Liver (tissue), 3 donors: ENCODE measurements around the gene LY6G6F.

Experiments
- EGR1 ChIP-seq, 2 donors: IDR thresholded peaks; 2 replicates each; pipeline ENCODE4 v1.6.1; 2016 to 2018; ENCODE audit warnings: antibody characterized with exemption in 2 of 2, low read depth in 2 of 2
- GABPA ChIP-seq, 2 donors: IDR thresholded peaks in 1 of 2; conservative IDR thresholded peaks in 1 of 2; 2 replicates each; pipeline ENCODE4 v1.6.1; 2016; ENCODE audit warnings: antibody characterized with exemption in 2 of 2, mild to moderate bottlenecking in 1 of 2, moderate library complexity in 1 of 2
- RAD21 ChIP-seq, 2 donors: IDR thresholded peaks; 2 replicates each; pipeline ENCODE4 v1.6.1; 2016; ENCODE audit warnings: antibody characterized with exemption in 2 of 2, mild to moderate bottlenecking in 2 of 2
- SP1 ChIP-seq: IDR thresholded peaks from 2 replicates; pipeline ENCODE4 v1.6.1; 2018; ENCODE audit warnings: antibody characterized with exemption, mild to moderate bottlenecking
- TAF1 ChIP-seq: conservative IDR thresholded peaks from 2 replicates; pipeline ENCODE4 v1.6.1; 2016; ENCODE audit warnings: antibody characterized with exemption, mild to moderate bottlenecking
- YY1 ChIP-seq: IDR thresholded peaks from 2 replicates; pipeline ENCODE4 v1.6.1; 2016; ENCODE audit warnings: antibody characterized with exemption, mild to moderate bottlenecking
- TF ChIP-seq, protein P1 (sequence below): fragments of 150-350 bp; IDR thresholded peaks from 2 replicates; pipeline ENCODE4 v1.5.1; 2017; ENCODE audit warnings: improper control_type of control experiment, low read depth, low read length; ENCODE audit not compliant: missing input control
- TF ChIP-seq, protein P2 (sequence below): IDR thresholded peaks from 2 replicates; pipeline ENCODE4 v1.6.1; 2016; ENCODE audit warnings: antibody characterized with exemption
- TF ChIP-seq, protein P3 (sequence below): IDR thresholded peaks from 2 replicates; pipeline ENCODE4 v1.6.1; 2016; ENCODE audit warnings: antibody characterized with exemption, mild to moderate bottlenecking
- TF ChIP-seq, protein P4 (sequence below): IDR thresholded peaks from 2 replicates; pipeline ENCODE4 v1.6.1; 2016; ENCODE audit warnings: antibody characterized with exemption
- donor health status: healthy.
- donor health status: healthy.

DNA sequence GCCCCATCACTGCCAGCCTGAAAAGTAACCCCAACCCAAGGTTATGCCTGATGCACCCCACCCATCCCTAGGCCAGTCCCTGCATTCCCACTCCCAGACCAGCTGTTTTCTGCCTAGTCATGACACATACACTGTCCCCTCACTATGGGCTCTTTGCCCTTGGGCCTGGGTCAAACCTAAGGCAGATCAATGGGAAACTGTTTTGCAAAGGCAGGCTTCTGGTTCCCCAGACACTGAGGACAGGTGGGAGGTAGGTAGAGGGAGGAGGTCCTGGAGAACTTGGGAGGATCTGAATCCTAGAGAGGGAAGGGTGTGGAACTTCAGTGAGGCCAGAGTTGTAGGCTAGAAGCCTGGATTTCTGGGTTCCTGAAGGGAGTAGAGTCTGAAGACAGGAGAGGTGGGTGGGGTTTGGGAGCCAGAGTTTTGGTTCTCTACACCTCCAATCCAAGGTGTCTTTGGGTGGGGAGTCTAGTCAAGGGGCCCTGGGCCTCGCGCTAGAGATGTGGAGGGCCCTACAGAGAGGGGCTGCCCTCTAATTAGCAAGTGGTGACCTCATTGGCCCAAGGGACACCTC is 27.7 kb downstream of the LY6G6F start:
- TF ChIP-seq, protein P1, sequence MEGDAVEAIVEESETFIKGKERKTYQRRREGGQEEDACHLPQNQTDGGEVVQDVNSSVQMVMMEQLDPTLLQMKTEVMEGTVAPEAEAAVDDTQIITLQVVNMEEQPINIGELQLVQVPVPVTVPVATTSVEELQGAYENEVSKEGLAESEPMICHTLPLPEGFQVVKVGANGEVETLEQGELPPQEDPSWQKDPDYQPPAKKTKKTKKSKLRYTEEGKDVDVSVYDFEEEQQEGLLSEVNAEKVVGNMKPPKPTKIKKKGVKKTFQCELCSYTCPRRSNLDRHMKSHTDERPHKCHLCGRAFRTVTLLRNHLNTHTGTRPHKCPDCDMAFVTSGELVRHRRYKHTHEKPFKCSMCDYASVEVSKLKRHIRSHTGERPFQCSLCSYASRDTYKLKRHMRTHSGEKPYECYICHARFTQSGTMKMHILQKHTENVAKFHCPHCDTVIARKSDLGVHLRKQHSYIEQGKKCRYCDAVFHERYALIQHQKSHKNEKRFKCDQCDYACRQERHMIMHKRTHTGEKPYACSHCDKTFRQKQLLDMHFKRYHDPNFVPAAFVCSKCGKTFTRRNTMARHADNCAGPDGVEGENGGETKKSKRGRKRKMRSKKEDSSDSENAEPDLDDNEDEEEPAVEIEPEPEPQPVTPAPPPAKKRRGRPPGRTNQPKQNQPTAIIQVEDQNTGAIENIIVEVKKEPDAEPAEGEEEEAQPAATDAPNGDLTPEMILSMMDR: no peak
- no peak for TF ChIP-seq SP1
- no peak for TF ChIP-seq RAD21 (IDR thresholded peaks at IDR 0.05)
- TF ChIP-seq, protein P2, sequence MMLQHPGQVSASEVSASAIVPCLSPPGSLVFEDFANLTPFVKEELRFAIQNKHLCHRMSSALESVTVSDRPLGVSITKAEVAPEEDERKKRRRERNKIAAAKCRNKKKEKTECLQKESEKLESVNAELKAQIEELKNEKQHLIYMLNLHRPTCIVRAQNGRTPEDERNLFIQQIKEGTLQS: no peak
- TF ChIP-seq GABPA (IDR thresholded peaks at IDR 0.05 in 1 of 2, conservative IDR thresholded peaks at IDR 0.05 in 1 of 2): no peak
- no peak for TF ChIP-seq EGR1 (IDR thresholded peaks at IDR 0.05; ENCODE audit: low read depth in 2 of 2)
- TF ChIP-seq, protein P3, sequence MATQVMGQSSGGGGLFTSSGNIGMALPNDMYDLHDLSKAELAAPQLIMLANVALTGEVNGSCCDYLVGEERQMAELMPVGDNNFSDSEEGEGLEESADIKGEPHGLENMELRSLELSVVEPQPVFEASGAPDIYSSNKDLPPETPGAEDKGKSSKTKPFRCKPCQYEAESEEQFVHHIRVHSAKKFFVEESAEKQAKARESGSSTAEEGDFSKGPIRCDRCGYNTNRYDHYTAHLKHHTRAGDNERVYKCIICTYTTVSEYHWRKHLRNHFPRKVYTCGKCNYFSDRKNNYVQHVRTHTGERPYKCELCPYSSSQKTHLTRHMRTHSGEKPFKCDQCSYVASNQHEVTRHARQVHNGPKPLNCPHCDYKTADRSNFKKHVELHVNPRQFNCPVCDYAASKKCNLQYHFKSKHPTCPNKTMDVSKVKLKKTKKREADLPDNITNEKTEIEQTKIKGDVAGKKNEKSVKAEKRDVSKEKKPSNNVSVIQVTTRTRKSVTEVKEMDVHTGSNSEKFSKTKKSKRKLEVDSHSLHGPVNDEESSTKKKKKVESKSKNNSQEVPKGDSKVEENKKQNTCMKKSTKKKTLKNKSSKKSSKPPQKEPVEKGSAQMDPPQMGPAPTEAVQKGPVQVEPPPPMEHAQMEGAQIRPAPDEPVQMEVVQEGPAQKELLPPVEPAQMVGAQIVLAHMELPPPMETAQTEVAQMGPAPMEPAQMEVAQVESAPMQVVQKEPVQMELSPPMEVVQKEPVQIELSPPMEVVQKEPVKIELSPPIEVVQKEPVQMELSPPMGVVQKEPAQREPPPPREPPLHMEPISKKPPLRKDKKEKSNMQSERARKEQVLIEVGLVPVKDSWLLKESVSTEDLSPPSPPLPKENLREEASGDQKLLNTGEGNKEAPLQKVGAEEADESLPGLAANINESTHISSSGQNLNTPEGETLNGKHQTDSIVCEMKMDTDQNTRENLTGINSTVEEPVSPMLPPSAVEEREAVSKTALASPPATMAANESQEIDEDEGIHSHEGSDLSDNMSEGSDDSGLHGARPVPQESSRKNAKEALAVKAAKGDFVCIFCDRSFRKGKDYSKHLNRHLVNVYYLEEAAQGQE: no peak
- TF ChIP-seq TAF1: no peak
- TF ChIP-seq, protein P4, sequence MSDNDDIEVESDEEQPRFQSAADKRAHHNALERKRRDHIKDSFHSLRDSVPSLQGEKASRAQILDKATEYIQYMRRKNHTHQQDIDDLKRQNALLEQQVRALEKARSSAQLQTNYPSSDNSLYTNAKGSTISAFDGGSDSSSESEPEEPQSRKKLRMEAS: no peak
- TF ChIP-seq YY1: no peak
